ENCODE measurements around the gene MAPK8.

GRCh38 chr10:48417374-48417773, 110.9 kb downstream of the MAPK8 start:
- TF ChIP-seq CTCF (IDR thresholded peaks at IDR 0.05) (no peak), POLR2A (IDR thresholded peaks at IDR 0.05) (no peak)
